Trophoblast cell (in vitro differentiated cells and primary cell): ENCODE measurements around the gene CABP4.

ENCODE experiments used
- DNase-seq, 2 donors: peaks; one replicate each; pipeline ENCODE4 v3.0.0-alpha.2; 2016
- H2AFZ ChIP-seq: 2 replicates; pipeline ENCODE4 v1.6.1; 2013; ENCODE audit warnings: low read length, moderate library complexity, mild to moderate bottlenecking; ENCODE audit not compliant: insufficient read depth, poor library complexity
- H2AK5ac ChIP-seq: 2 replicates; pipeline ENCODE4 v1.6.1; 2013; ENCODE audit warnings: mild to moderate bottlenecking, low read length
- H2BK120ac ChIP-seq: 2 replicates; pipeline ENCODE4 v1.6.1; 2013; ENCODE audit warnings: low read length, mild to moderate bottlenecking, moderate library complexity; ENCODE audit not compliant: insufficient read depth, poor library complexity
- H2BK12ac ChIP-seq: 2 replicates; pipeline ENCODE4 v1.6.1; 2013; ENCODE audit warnings: mild to moderate bottlenecking, low read length, moderate library complexity
- H2BK5ac ChIP-seq: 2 replicates; pipeline ENCODE4 v1.6.1; 2013; ENCODE audit warnings: low read length, low read depth, moderate library complexity, mild to moderate bottlenecking; ENCODE audit not compliant: poor library complexity
- H3K14ac ChIP-seq: 2 replicates; pipeline ENCODE4 v1.6.1; 2013; ENCODE audit warnings: mild to moderate bottlenecking, low read length
- H3K18ac ChIP-seq: 2 replicates; pipeline ENCODE4 v1.6.1; 2013; ENCODE audit warnings: mild to moderate bottlenecking, low read length
- H3K23ac ChIP-seq: 2 replicates; pipeline ENCODE4 v1.6.1; 2013; ENCODE audit warnings: low read length
- H3K27ac ChIP-seq: 2 replicates; pipeline ENCODE4 v1.5.1; 2013; ENCODE audit warnings: low read depth, mild to moderate bottlenecking, inconsistent platforms, low read length, moderate library complexity
- H3K27me3 ChIP-seq: 2 replicates; pipeline ENCODE4 v1.6.1; 2013; ENCODE audit warnings: inconsistent platforms, mild to moderate bottlenecking, low read length, moderate library complexity; ENCODE audit not compliant: insufficient read depth
- H3K36me3 ChIP-seq, 2 experiments: 1 replicate in 1 of 2; 2 replicates in 1 of 2; pipeline ENCODE4 v1.6.1; 2013; ENCODE audit warnings: low read length in 2 of 2, mild to moderate bottlenecking in 2 of 2, moderate library complexity in 1 of 2; ENCODE audit not compliant: insufficient read depth in 2 of 2, control insufficient read depth in 1 of 2
- H3K4ac ChIP-seq: 2 replicates; pipeline ENCODE4 v1.6.1; 2013; ENCODE audit warnings: low read depth, mild to moderate bottlenecking, low read length, moderate library complexity
- H3K4me1 ChIP-seq, 2 experiments: 1 replicate in 1 of 2; 2 replicates in 1 of 2; pipeline ENCODE4 v1.6.1; 2013; ENCODE audit warnings: low read length in 2 of 2, mild to moderate bottlenecking in 2 of 2, moderate library complexity in 1 of 2; ENCODE audit not compliant: insufficient read depth in 2 of 2, control insufficient read depth in 1 of 2
- H3K4me2 ChIP-seq: 2 replicates; pipeline ENCODE4 v1.6.1; 2013; ENCODE audit warnings: inconsistent platforms, mild to moderate bottlenecking, low read length, moderate library complexity
- H3K4me3 ChIP-seq: 2 replicates; pipeline ENCODE4 v1.5.1; 2013; ENCODE audit warnings: mild to moderate bottlenecking, low read depth, low read length, inconsistent platforms
- H3K79me1 ChIP-seq: one replicate; pipeline ENCODE4 v1.6.1; 2013; ENCODE audit warnings: low read length
- H3K79me2 ChIP-seq: 2 replicates; pipeline ENCODE4 v1.6.1; 2013; ENCODE audit warnings: low read length, mild to moderate bottlenecking; ENCODE audit not compliant: control insufficient read depth, insufficient read depth, poor library complexity
- H3K9ac ChIP-seq: 2 replicates; pipeline ENCODE4 v1.6.1; 2013; ENCODE audit warnings: mild to moderate bottlenecking, low read length
- H3K9me3 ChIP-seq: 2 replicates; pipeline ENCODE4 v1.6.1; 2013; ENCODE audit warnings: low read depth, mild to moderate bottlenecking, control low read depth, inconsistent platforms, low read length; ENCODE audit not compliant: insufficient read depth
- H4K12ac ChIP-seq: 2 replicates; pipeline ENCODE4 v1.6.1; 2013; ENCODE audit warnings: low read depth, mild to moderate bottlenecking, low read length, moderate library complexity
- H4K8ac ChIP-seq: 2 replicates; pipeline ENCODE4 v1.6.1; 2013; ENCODE audit warnings: low read depth, mild to moderate bottlenecking, low read length, moderate library complexity
- H4K91ac ChIP-seq: one replicate; pipeline ENCODE4 v1.6.1; 2013; ENCODE audit warnings: low read depth, mild to moderate bottlenecking, low read length, moderate library complexity
- WGBS: extraction: QIAGEN DNeasy Blood & Tissue Kit; methylation state at CpG from one replicate; pipeline ENCODE4 v1.1.7; 2013; ENCODE audit warnings: missing lambda C conversion rate; ENCODE audit not compliant: insufficient read length, insufficient coverage; ENCODE audit errors: extremely low coverage; 5-methylcytosine and 5-hydroxymethylcytosine counted together

CABP4 gene

GRCh38 chr11:67410369-67410831, 44.8 kb upstream of the CABP4 start:
- H3K14ac ChIP-seq = no peak overlapping the region
- no peak overlapping the region for H2AK5ac ChIP-seq
- no peak overlapping the region for H2BK12ac ChIP-seq
- H3K18ac ChIP-seq = no peak overlapping the region
- H3K4me3 ChIP-seq = no peak overlapping the region
- no peaks in the 10 kb centered on the region for H3K79me2 ChIP-seq
- no peaks in the 10 kb centered on the region for H3K79me1 ChIP-seq
- no peak overlapping the region for H3K9ac ChIP-seq
- no peaks in the 10 kb centered on the region for H3K4me1 ChIP-seq
- no peak overlapping the region for H2AFZ ChIP-seq
- H3K23ac ChIP-seq = no peak overlapping the region
- no peak overlapping the region for H4K8ac ChIP-seq
- H4K12ac ChIP-seq = no peak overlapping the region
- no peak overlapping the region for H4K91ac ChIP-seq
- H3K36me3 ChIP-seq = no peaks in the 10 kb centered on the region
- no peak overlapping the region for H2BK5ac ChIP-seq
- no peak for DNase-seq
- WGBS = no CpG with 5 or more reads among the region's 15 CpGs
- no peak overlapping the region for H3K4me2 ChIP-seq
- H2BK120ac ChIP-seq = no peak overlapping the region
- H3K27me3 ChIP-seq = peaks cover 5% of the 10 kb centered on the region
- H3K27ac ChIP-seq = no peak overlapping the region
- H3K4ac ChIP-seq = no peak overlapping the region
- H3K9me3 ChIP-seq = no peaks in the 10 kb centered on the region

DNA sequence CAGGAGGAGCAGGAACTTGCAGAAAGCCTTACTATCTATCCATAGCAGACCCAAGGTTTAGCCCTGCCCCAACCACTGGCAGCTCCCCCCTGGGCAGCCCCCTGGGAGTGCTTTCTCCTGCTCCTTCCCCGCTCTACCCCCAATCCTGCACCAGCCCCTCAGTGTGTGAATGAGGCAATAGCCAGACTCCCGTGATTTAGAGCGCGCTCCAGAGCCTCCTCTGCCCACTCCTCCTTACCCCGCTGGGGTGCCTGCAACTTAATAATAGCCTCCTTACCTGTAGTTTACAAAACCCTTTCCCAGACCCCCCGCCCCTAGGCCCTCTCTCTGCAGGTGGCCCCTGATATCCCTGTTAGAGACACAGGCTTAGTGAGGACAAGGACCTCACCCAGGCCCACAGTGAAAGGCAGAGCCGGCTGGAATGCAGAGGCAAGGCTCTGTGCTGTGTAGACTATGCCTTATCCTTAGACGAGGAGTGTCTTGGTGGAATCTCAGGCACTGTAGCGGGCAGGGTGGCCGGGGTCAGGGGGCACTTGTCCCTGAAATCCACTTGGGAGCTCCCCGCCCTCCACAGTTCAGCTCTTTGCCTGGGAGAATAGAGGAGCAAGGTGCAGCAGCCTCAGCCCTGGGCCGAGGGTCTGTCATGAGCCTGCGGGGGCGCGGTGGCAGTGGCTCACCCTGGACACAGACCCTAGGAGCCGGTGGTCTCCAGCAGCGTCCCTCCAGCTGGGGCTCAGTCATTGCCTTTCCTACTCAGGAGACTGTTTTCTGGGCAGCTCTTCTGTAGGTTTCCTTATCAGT, 44.0 kb upstream of the CABP4 start:
- Histone ChIP-seq H3K4ac (no peak overlapping the region), H3K27ac (no peak overlapping the region), H4K12ac (no peak overlapping the region), H3K23ac (no peak overlapping the region), H3K4me1 (peaks cover 0 to 4% of the 10 kb centered on the region in 2 experiments), H3K18ac (no peak overlapping the region), H2AK5ac (no peak overlapping the region), H3K4me2 (no peak overlapping the region), H3K79me1 (no peaks in the 10 kb centered on the region), H3K14ac (no peak overlapping the region), H4K8ac (no peak overlapping the region), H3K9me3 (no peaks in the 10 kb centered on the region), H2BK12ac (no peak overlapping the region), H2AFZ (no peak overlapping the region), H3K4me3 (no peak overlapping the region), H3K27me3 (peaks cover 5% of the 10 kb centered on the region), H2BK5ac (no peak overlapping the region), H3K79me2 (no peaks in the 10 kb centered on the region), H2BK120ac (no peak overlapping the region), H3K36me3 (no peaks in the 10 kb centered on the region), H4K91ac (no peak overlapping the region), H3K9ac (no peak overlapping the region)
- no peak for DNase-seq
- WGBS = no CpG with 5 or more reads among the region's 17 CpGs

- H3K27me3 ChIP-seq = peaks cover 5% of the 10 kb centered on the region
- no CpG with 5 or more reads among the region's 7 CpGs for WGBS
- H4K91ac ChIP-seq = no peak overlapping the region
- no peak overlapping the region for H4K8ac ChIP-seq
- H2BK12ac ChIP-seq = no peak overlapping the region
- no peak overlapping the region for H2BK120ac ChIP-seq
- no peak overlapping the region for H3K14ac ChIP-seq
- no peak overlapping the region for H2BK5ac ChIP-seq
- no peaks in the 10 kb centered on the region for H3K9me3 ChIP-seq
- no peak overlapping the region for H4K12ac ChIP-seq
- H3K36me3 ChIP-seq = no peaks in the 10 kb centered on the region
- no peak overlapping the region for H3K18ac ChIP-seq
- no peaks in the 10 kb centered on the region for H3K79me1 ChIP-seq
- no peaks in the 10 kb centered on the region for H3K79me2 ChIP-seq
- H3K4ac ChIP-seq = no peak overlapping the region
- H3K4me3 ChIP-seq = no peak overlapping the region
- peaks cover 0 to 4% of the 10 kb centered on the region in 2 experiments for H3K4me1 ChIP-seq
- no peak overlapping the region for H3K4me2 ChIP-seq
- no peak overlapping the region for H3K9ac ChIP-seq
- no peak overlapping the region for H3K27ac ChIP-seq
- H2AFZ ChIP-seq = no peak overlapping the region
- H3K23ac ChIP-seq = no peak overlapping the region
- H2AK5ac ChIP-seq = no peak overlapping the region
- DNase-seq = no peak
Observed at GRCh38 chr11:67411785-67412152, 43.4 kb upstream of the CABP4 start.

- no peak overlapping the region for H3K4me2 ChIP-seq
- H2AFZ ChIP-seq = no peak overlapping the region
- H3K9ac ChIP-seq = no peak overlapping the region
- H4K8ac ChIP-seq = no peak overlapping the region
- no peaks in the 10 kb centered on the region for H3K36me3 ChIP-seq
- no peaks in the 10 kb centered on the region for H3K9me3 ChIP-seq
- peak overlapping the region; percentile 1 for H3K4me3 ChIP-seq
- no peak overlapping the region for H2AK5ac ChIP-seq
- DNase-seq = no peak
- H2BK12ac ChIP-seq = no peak overlapping the region
- H2BK5ac ChIP-seq = no peak overlapping the region
- H4K12ac ChIP-seq = no peak overlapping the region
- no peak overlapping the region for H2BK120ac ChIP-seq
- H3K79me2 ChIP-seq = no peaks in the 10 kb centered on the region
- peaks cover 5% of the 10 kb centered on the region for H3K27me3 ChIP-seq
- no peak overlapping the region for H4K91ac ChIP-seq
- H3K27ac ChIP-seq = no peak overlapping the region
- no CpG with 5 or more reads among the region's 9 CpGs for WGBS
- H3K4me1 ChIP-seq = peaks cover 0 to 4% of the 10 kb centered on the region in 2 experiments
- H3K4ac ChIP-seq = no peak overlapping the region
- no peak overlapping the region for H3K18ac ChIP-seq
- H3K23ac ChIP-seq = no peak overlapping the region
- H3K14ac ChIP-seq = no peak overlapping the region
- no peaks in the 10 kb centered on the region for H3K79me1 ChIP-seq
Observed at GRCh38 chr11:67412495-67413179, 42.5 kb upstream of the CABP4 start.
